ENCODE data around the gene ERC2.

GRCh38 chr3:55895897-55896566 is 572.2 kb downstream of the ERC2 start:
- no peak for TF ChIP-seq ZFP30 (CRISPR knock-in tag; IDR thresholded peaks at IDR 0.05)
- TF ChIP-seq BACH2 (CRISPR knock-in tag; IDR thresholded peaks at IDR 0.05; ENCODE audit: borderline replicate concordance), result no peak
- TF ChIP-seq PPARA (CRISPR knock-in tag; IDR thresholded peaks at IDR 0.05; ENCODE audit: borderline replicate concordance), result no peak
- no peak for TF ChIP-seq OSR1 (CRISPR knock-in tag; IDR thresholded peaks at IDR 0.05)
- TF ChIP-seq CREB5 (CRISPR knock-in tag; IDR thresholded peaks at IDR 0.05; ENCODE audit: low read depth), result no peak
- no peak for TF ChIP-seq CSDC2 (CRISPR knock-in tag; IDR thresholded peaks at IDR 0.05)
- no peak for TF ChIP-seq ZNF8 (CRISPR knock-in tag; IDR thresholded peaks at IDR 0.05)
- TF ChIP-seq CSRNP3 (CRISPR knock-in tag; IDR thresholded peaks at IDR 0.05), result no peak
- TF ChIP-seq PATZ1 (CRISPR knock-in tag; IDR thresholded peaks at IDR 0.05; ENCODE audit: borderline replicate concordance), result no peak
- TF ChIP-seq ZNF565 (CRISPR knock-in tag; conservative IDR thresholded peaks at IDR 0.05; ENCODE audit: low read depth), result no peak
- no peak for TF ChIP-seq TOX (CRISPR knock-in tag; IDR thresholded peaks at IDR 0.05; ENCODE audit: borderline replicate concordance)
- TF ChIP-seq ARNTL (CRISPR knock-in tag; IDR thresholded peaks at IDR 0.05; ENCODE audit: borderline replicate concordance, low read depth), result no peak
- no peak for TF ChIP-seq RARB (CRISPR knock-in tag; IDR thresholded peaks at IDR 0.05)
- no peak for TF ChIP-seq POU6F1 (CRISPR knock-in tag; IDR thresholded peaks at IDR 0.05; ENCODE audit: borderline replicate concordance, low read depth)

Data from SK-N-SH treated with all-trans-retinoic acid at 6 μM for 48 hours (cell line).